ENCODE results near the gene ZNF619.
"Not testable (repeated sequence)": the region's sequence is repeated elsewhere in the genome, so short reads cannot be mapped to it uniquely, and the experiment has no call there.

The ZNF619 gene

DNA sequence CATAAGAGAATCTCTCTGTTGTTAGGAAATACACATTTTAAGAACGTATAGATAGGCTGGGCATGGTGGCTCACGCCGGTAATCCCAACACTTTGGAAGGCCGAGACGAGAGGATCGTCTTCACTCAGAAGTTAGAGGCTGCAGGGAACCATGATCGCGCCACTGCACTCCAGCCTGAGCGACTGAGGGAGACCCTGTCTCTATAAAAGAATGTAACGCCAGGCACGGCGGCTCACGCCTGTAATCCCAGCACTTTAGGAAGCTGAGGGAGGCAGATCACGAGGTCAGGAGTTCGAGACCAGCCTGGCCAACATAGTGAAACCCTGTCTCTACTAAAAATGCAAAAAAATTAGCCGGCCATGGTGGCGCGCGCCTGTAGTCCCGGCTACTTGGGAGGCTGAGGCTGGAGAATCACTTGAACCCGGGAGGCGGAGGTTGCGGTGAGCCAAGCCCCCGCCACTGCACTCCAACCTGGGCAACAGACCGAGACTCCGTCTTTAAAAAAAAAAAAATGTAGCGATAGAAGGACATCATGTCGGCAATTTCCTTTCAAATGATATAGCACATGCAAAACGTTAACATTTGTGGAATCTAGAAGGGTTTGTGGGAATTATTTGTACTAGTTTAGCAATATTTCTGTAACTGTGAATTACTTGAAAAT, 20.5 kb upstream of the ZNF619 start:
- TF ChIP-seq, protein P1, sequence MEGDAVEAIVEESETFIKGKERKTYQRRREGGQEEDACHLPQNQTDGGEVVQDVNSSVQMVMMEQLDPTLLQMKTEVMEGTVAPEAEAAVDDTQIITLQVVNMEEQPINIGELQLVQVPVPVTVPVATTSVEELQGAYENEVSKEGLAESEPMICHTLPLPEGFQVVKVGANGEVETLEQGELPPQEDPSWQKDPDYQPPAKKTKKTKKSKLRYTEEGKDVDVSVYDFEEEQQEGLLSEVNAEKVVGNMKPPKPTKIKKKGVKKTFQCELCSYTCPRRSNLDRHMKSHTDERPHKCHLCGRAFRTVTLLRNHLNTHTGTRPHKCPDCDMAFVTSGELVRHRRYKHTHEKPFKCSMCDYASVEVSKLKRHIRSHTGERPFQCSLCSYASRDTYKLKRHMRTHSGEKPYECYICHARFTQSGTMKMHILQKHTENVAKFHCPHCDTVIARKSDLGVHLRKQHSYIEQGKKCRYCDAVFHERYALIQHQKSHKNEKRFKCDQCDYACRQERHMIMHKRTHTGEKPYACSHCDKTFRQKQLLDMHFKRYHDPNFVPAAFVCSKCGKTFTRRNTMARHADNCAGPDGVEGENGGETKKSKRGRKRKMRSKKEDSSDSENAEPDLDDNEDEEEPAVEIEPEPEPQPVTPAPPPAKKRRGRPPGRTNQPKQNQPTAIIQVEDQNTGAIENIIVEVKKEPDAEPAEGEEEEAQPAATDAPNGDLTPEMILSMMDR (IDR thresholded peaks at IDR 0.05; ENCODE audit: control extremely low read depth, extremely low read depth, low read depth, missing control alignments): no peak
- POLR2A ChIA-PET: interaction anchor here (1.0 kb wide), 2 partner anchors 16 to 26 kb away, joined by 3 read pairs; no protein-coding TSS in a partner anchor
- CTCF ChIA-PET: no interaction called here

DNA sequence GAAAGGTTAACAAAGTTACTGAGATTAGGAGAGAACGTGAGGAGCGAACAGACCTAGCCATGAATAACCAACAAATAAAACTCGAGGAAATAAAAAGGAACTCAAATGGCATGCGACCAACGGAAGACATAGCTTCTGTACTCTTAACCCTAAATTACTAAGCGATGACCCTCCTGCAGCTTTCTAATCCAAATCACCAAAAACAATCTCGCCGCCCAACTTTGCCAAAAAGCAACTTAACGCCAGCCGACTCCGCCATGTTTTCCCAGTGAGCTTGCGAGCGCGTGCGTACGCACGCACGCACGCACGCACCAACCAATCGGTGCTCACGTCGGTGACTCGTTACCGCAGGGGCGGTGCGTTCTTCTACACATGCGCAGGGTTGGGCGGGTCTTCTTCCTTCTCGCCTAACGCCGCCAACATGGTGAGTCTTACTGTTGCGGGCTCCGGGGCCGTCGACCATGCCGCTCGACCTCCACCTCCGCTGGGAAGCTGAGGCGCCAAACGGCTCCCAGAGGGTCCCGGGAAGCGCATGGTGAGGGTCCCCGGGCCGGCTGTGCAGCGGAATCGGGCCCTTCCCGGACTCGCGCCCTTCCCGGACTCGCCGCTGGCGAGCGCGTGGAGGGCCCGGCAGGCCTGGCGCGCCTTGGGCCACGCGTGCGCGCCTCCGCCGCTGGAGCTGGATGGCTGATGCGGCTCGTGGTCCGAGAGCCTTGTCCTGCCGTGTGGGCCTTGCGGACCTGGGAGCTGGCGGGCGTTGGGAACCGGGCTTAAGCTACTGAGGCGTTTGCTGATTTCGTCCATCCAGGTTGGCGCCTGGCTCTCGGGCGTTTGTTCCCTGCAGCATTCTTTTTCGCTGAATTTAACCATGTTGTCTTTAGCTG, 19.7 kb upstream of the ZNF619 start, which contains the start of gene RPL14:
Gene RPL14 (plus strand): TSS at position 400 of the 884 bp plus-strand sequence. CDS start 133 bp downstream, at position 533.
- DNase-seq (ENCODE audit: extremely low spot score): peak; percentile 93
- POLR2A ChIA-PET: interaction anchor here (1.0 kb wide), 2 partner anchors 15 to 25 kb away, joined by 3 read pairs; no protein-coding TSS in a partner anchor
- TF ChIP-seq, protein P1 (IDR thresholded peaks at IDR 0.05; ENCODE audit: control extremely low read depth, extremely low read depth, low read depth, missing control alignments): no peak
- CTCF ChIA-PET: no interaction called here

More for the DNA sequence above, 20.5 kb upstream of the ZNF619 start:
- DNase-seq (ENCODE audit: extremely low spot score): no peak

- ChIA-PET POLR2A (no interaction called here), CTCF (interaction anchor here (1.8 kb wide), 1 partner anchor 19 kb away, joined by 4 read pairs; the partner anchor contains the start of gene ZNF619)
- TF ChIP-seq, protein P1 (IDR thresholded peaks at IDR 0.05; ENCODE audit: control extremely low read depth, extremely low read depth, low read depth, missing control alignments): no peak
- DNase-seq (ENCODE audit: extremely low spot score): no peak
Observed at GRCh38 chr3:40458473-40458872, 18.4 kb upstream of the ZNF619 start.

- POLR2A ChIA-PET: interaction anchor here (0.7 kb wide), 2 partner anchors 22 to 432 kb away, joined by 4 to 6 read pairs; no protein-coding TSS in a partner anchor
- not testable (repeated sequence) for DNase-seq (ENCODE audit: extremely low spot score)
- CTCF ChIA-PET: interaction anchor here (1.5 kb wide), 1 partner anchor 11 kb away, joined by 5 read pairs; no protein-coding TSS in a partner anchor
Observed at GRCh38 chr3:40460481-40460880, 16.4 kb upstream of the ZNF619 start.

DNA sequence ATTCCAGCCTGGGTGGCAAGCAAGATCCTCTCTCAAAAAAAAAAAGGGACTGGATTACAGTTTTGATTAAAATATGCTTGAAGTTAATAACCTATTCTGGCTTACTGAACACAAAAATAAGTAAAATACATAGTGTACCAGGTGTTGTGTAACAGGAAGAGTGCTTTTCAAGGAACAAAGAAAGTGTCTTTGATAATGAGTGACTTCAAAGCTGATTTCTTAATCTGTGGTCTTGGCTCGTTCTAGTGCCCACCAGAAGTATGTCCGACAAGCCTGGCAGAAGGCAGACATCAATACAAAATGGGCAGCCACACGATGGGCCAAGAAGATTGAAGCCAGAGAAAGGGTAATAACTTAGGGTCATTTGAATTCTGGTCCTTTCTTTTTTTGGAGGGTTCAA, 15.8 kb upstream of the ZNF619 start:
- ChIA-PET CTCF (interaction anchor here (0.7 to 1.5 kb wide), 2 partner anchors 10 to 152 kb away, joined by 3 to 5 read pairs; no protein-coding TSS in a partner anchor), POLR2A (no interaction called here)
- TF ChIP-seq, protein P1 (IDR thresholded peaks at IDR 0.05; ENCODE audit: control extremely low read depth, extremely low read depth, low read depth, missing control alignments): no peak
- DNase-seq (ENCODE audit: extremely low spot score): no peak

DNA sequence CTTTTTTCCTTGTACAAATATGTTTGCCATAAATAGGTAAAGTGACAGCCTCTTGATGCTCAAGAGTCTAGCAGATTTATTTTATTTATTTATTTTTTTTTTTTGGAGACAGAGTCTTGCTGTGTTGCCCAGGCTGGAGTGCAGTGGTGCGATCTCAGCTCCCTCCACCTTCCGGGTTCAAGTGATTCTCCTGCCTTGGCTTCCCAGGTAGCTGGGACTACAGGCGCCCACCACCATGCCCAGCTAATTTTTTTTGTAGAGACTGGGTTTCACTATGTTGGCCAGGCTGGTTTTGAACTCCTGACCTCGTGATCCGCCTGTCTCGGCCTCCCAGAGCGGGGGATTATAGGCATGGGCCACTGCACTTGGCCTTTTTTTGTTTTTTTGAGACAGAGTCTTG, 14.1 kb upstream of the ZNF619 start:
- ChIA-PET POLR2A (interaction anchor here (1.2 kb wide), 1 partner anchor 10 kb away, joined by 5 read pairs; no protein-coding TSS in a partner anchor), CTCF (interaction anchor here (1.0 to 1.5 kb wide), 2 partner anchors 12 to 31 kb away, joined by 4 read pairs; no protein-coding TSS in a partner anchor)
- DNase-seq (ENCODE audit: extremely low spot score): not testable (repeated sequence)

GRCh38 chr3:40463579-40463978, 13.3 kb upstream of the ZNF619 start:
- CTCF ChIA-PET: interaction anchor here (0.8 to 1.5 kb wide), 4 partner anchors 9 to 30 kb away, joined by 3 to 4 read pairs (median 4); no protein-coding TSS in a partner anchor
- no peak for DNase-seq (ENCODE audit: extremely low spot score)
- POLR2A ChIA-PET: interaction anchor here (0.7 kb wide), 1 partner anchor 14 kb away, joined by 4 read pairs; the partner anchor contains the start of gene ZNF619
- TF ChIP-seq, protein P1 (IDR thresholded peaks at IDR 0.05; ENCODE audit: control extremely low read depth, extremely low read depth, low read depth, missing control alignments): no peak

Data from GM10248 (cell line).